DOHH2 (cell line): Measurements from ENCODE around the gene TSNAXIP1.

Experiments
- H3F3A ChIP-seq: fragments of 200-600 bp; sonication (generic), shearing (Covaris generic); 2 replicates; pipeline ENCODE4 v1.6.0; 2016; ENCODE audit warnings: antibody characterized with exemption, mild to moderate bottlenecking; ENCODE audit not compliant: control insufficient read depth, insufficient read depth
- H3K27ac ChIP-seq: fragments of 200-600 bp; sonication (generic); 2 replicates; pipeline ENCODE4 v1.5.1; 2014; ENCODE audit warnings: low read depth, mild to moderate bottlenecking, low read length, moderate library complexity
- H3K27me3 ChIP-seq: fragments of 200-600 bp; sonication (generic); 2 replicates; pipeline ENCODE4 v1.6.1; 2014; ENCODE audit warnings: mild to moderate bottlenecking, low read length, mixed read lengths; ENCODE audit not compliant: control insufficient read depth
- H3K36me3 ChIP-seq: fragments of 200-600 bp; sonication (generic); 2 replicates; pipeline ENCODE4 v1.6.1; 2014; ENCODE audit warnings: mild to moderate bottlenecking, low read length, moderate library complexity, mixed read lengths; ENCODE audit not compliant: control insufficient read depth
- H3K4me1 ChIP-seq: fragments of 200-600 bp; sonication (generic); 2 replicates; pipeline ENCODE4 v1.6.1; 2014; ENCODE audit warnings: mild to moderate bottlenecking, low read length, mixed read lengths; ENCODE audit not compliant: control insufficient read depth
- H3K4me2 ChIP-seq: fragments of 200-600 bp; sonication (generic); 2 replicates; pipeline ENCODE4 v1.6.0; 2014; ENCODE audit warnings: mild to moderate bottlenecking, low read length, moderate library complexity
- H3K4me3 ChIP-seq: fragments of 200-600 bp; sonication (generic); 2 replicates; pipeline ENCODE4 v1.5.1; 2014; ENCODE audit warnings: mild to moderate bottlenecking, low read length, mixed read lengths
- H3K79me2 ChIP-seq: fragments of 200-600 bp; sonication (generic); 2 replicates; pipeline ENCODE4 v1.6.1; 2014; ENCODE audit warnings: mild to moderate bottlenecking, low read length, mixed read lengths; ENCODE audit not compliant: control insufficient read depth
- H3K9me2 ChIP-seq: fragments of 200-600 bp; sonication (generic); replicated peaks from 2 replicates; pipeline ENCODE4 v1.6.1; 2014; ENCODE audit warnings: mild to moderate bottlenecking, low read length, mixed read lengths; ENCODE audit not compliant: control insufficient read depth
- H3K9me3 ChIP-seq: fragments of 200-600 bp; sonication (generic); 2 replicates; pipeline ENCODE4 v1.6.1; 2014; ENCODE audit warnings: antibody characterized with exemption, low read length, mixed read lengths; ENCODE audit not compliant: control insufficient read depth, insufficient read depth
- H4K20me1 ChIP-seq: fragments of 200-600 bp; sonication (generic); 2 replicates; pipeline ENCODE4 v1.6.0; 2014; ENCODE audit warnings: low read depth, mild to moderate bottlenecking, antibody characterized with exemption, low read length, moderate library complexity; ENCODE audit not compliant: control insufficient read depth, insufficient read depth
- CTCF ChIP-seq: fragments of 200-600 bp; sonication (generic); IDR thresholded peaks from one replicate; pipeline ENCODE4 v1.5.1; 2014; ENCODE audit warnings: antibody characterized with exemption, mild to moderate bottlenecking, low read depth, low read length; ENCODE audit not compliant: poor library complexity, severe bottlenecking
- EZH2phosphoT487 ChIP-seq: fragments of 200-600 bp; sonication (generic); IDR thresholded peaks from 2 replicates; pipeline ENCODE4 v1.6.1; 2017; ENCODE audit warnings: borderline replicate concordance, mild to moderate bottlenecking, antibody characterized with exemption, low read length, moderate library complexity, mixed read lengths

Gene TSNAXIP1

GRCh38 chr16:67846063-67846319 lies 39.3 kb downstream of the TSNAXIP1 start:
- Histone ChIP-seq H3K36me3 (peaks cover 25% of the 10 kb centered on the region), H4K20me1 (peaks cover 7% of the 10 kb centered on the region), H3K79me2 (peaks cover 79% of the 10 kb centered on the region)

GRCh38 chr16:67846320-67847063 lies 39.8 kb downstream of the TSNAXIP1 start, which contains the start of gene NUTF2:
Gene NUTF2 (plus strand): TSS chr16:67846933. CDS start chr16:67865131, 18,198 bp downstream.
- no peaks in the 10 kb centered on the region for H3K9me2 ChIP-seq

More at GRCh38 chr16:67846063-67846319, 39.3 kb downstream of the TSNAXIP1 start:
- TF ChIP-seq CTCF, result no peak
- no peak for TF ChIP-seq EZH2phosphoT487
- Histone ChIP-seq H3K4me2 (peak overlapping the region; percentile 78), H3K27ac (peak overlapping the region; percentile 67), H3K4me1 (peaks cover 49% of the 10 kb centered on the region), H3K4me3 (peak overlapping the region; percentile 77), H3F3A (peaks cover 7% of the 10 kb centered on the region; the same call in 1 of the 2 replicates), H3K27me3 (no peaks in the 10 kb centered on the region), H3K9me3 (no peaks in the 10 kb centered on the region), H3K9me2 (no peaks in the 10 kb centered on the region)

GRCh38 chr16:67847064-67847861 lies 40.6 kb downstream of the TSNAXIP1 start, which contains the start of gene CENPT:
Gene CENPT (minus strand): TSS chr16:67847693. CDS start chr16:67833859, 13,834 bp downstream.
- Histone ChIP-seq H3K4me2 (peak within 1 kb of the TSS; percentile 78), H3K4me3 (peak within 1 kb of the TSS; percentile 77), H3F3A (peaks cover 7% of the 10 kb centered on the region; the same call in 1 of the 2 replicates), H3K27ac (peak within 1 kb of the TSS; percentile 67), H3K27me3 (no peaks in the 10 kb centered on the region), H3K79me2 (peaks cover 92% of the 10 kb centered on the region), H3K4me1 (peaks cover 43% of the 10 kb centered on the region), H3K36me3 (peaks cover 25% of the 10 kb centered on the region), H3K9me2 (no peaks in the 10 kb centered on the region), H3K9me3 (no peaks in the 10 kb centered on the region), H4K20me1 (peaks cover 7% of the 10 kb centered on the region)
- no peak for TF ChIP-seq EZH2phosphoT487
- no peak for TF ChIP-seq CTCF

More at GRCh38 chr16:67846320-67847063, 39.8 kb downstream of the TSNAXIP1 start, which contains the start of gene NUTF2:
- H4K20me1 ChIP-seq, result peaks cover 7% of the 10 kb centered on the region
- H3K9me3 ChIP-seq, result no peaks in the 10 kb centered on the region
- peaks cover 84% of the 10 kb centered on the region for H3K79me2 ChIP-seq
- peaks cover 25% of the 10 kb centered on the region for H3K36me3 ChIP-seq
- peak within 1 kb of the TSS; percentile 77 for H3K4me3 ChIP-seq
- no peaks in the 10 kb centered on the region for H3K27me3 ChIP-seq
- H3F3A ChIP-seq, result peaks cover 7% of the 10 kb centered on the region; the same call in 1 of the 2 replicates
- H3K4me1 ChIP-seq, result peaks cover 46% of the 10 kb centered on the region
- TF ChIP-seq CTCF (no peak), EZH2phosphoT487 (no peak)
- peak within 1 kb of the TSS; percentile 78 for H3K4me2 ChIP-seq
- H3K27ac ChIP-seq, result peak within 1 kb of the TSS; percentile 67
